NCI-H1694 treated with DMSO at 0.1 percent for 48 hours (cell line): Measurements from ENCODE around the gene ADCYAP1R1.

Experiments used
- DNase-seq: peaks from one replicate; lab custom pipeline; 2025; lab: John Stamatoyannopoulos, UW

The ADCYAP1R1 gene

GRCh38 chr7:31106303-31107105, 54.4 kb downstream of the ADCYAP1R1 start:
- no peak for DNase-seq

- no peak for DNase-seq
Observed at GRCh38 chr7:31107106-31108090, 55.3 kb downstream of the ADCYAP1R1 start.

GRCh38 chr7:31108097-31108657, 56.1 kb downstream of the ADCYAP1R1 start:
- DNase-seq, result no peak

- no peak for DNase-seq
Observed at GRCh38 chr7:31109751-31110150, 57.6 kb downstream of the ADCYAP1R1 start.

GRCh38 chr7:31110331-31111108, 58.4 kb downstream of the ADCYAP1R1 start:
- no peak for DNase-seq

GRCh38 chr7:31111109-31111451, 59.0 kb downstream of the ADCYAP1R1 start:
- DNase-seq, result no peak

GRCh38 chr7:31113660-31114059, 61.6 kb downstream of the ADCYAP1R1 start:
- no peak for DNase-seq

GRCh38 chr7:31114593-31115343, 62.7 kb downstream of the ADCYAP1R1 start:
- peak; percentile 70 for DNase-seq

GRCh38 chr7:31116615-31117014, 64.5 kb downstream of the ADCYAP1R1 start:
- no peak for DNase-seq

- no peak for DNase-seq
Observed at GRCh38 chr7:31119249-31119648, 67.1 kb downstream of the ADCYAP1R1 start.

- DNase-seq, result no peak
Observed at GRCh38 chr7:31120800-31121513, 68.8 kb downstream of the ADCYAP1R1 start.

GRCh38 chr7:31121601-31122000, 69.5 kb downstream of the ADCYAP1R1 start:
- DNase-seq, result no peak

GRCh38 chr7:31122649-31123058, 70.5 kb downstream of the ADCYAP1R1 start:
- DNase-seq, result peak; percentile 90

GRCh38 chr7:31123321-31123720, 71.2 kb downstream of the ADCYAP1R1 start:
- DNase-seq, result no peak

GRCh38 chr7:31123726-31124125, 71.6 kb downstream of the ADCYAP1R1 start:
- DNase-seq, result no peak

- DNase-seq, result no peak
Observed at GRCh38 chr7:31125171-31125570, 73.1 kb downstream of the ADCYAP1R1 start.

GRCh38 chr7:31126976-31127375, 74.9 kb downstream of the ADCYAP1R1 start:
- peak; percentile 70 for DNase-seq

- DNase-seq, result peak; percentile 95
Observed at GRCh38 chr7:31129067-31129466, 77.0 kb downstream of the ADCYAP1R1 start.

GRCh38 chr7:31133497-31133896, 81.4 kb downstream of the ADCYAP1R1 start:
- DNase-seq, result peak; percentile 27
